ENCODE data around the gene PCDHGA6. TPM values are rescaled to one million over a fixed set of nuclear protein-coding genes. Genes with fewer than 3 reads are reported as not detected.
"Not testable (repeated sequence)": the region's sequence is repeated elsewhere in the genome, so short reads cannot be mapped to it uniquely, and the experiment has no call there.

PCDHGA6 gene
- total RNA-seq, 4 donors from 2014 or later, result 5.6 to 7.3 (median 5.8) TPM

- peak in 1 of 2 donors; percentile 21 for DNase-seq
- no peaks in the 10 kb centered on the region for H3K36me3 ChIP-seq
- no peaks in the 10 kb centered on the region for H3K27me3 ChIP-seq
- no peak within 1 kb of the TSS for H3K27ac ChIP-seq
- intact Hi-C loops (cut with DNase I), result no loop called here
- peak within 1 kb of the TSS in 1 of 3 donors; percentile 16 for H3K4me3 ChIP-seq (replicated peaks in 1 of 3)
- H3K9me3 ChIP-seq, result no peaks in the 10 kb centered on the region
- TF ChIP-seq POLR2A (IDR thresholded peaks at IDR 0.05) (no peak), CTCF (IDR thresholded peaks at IDR 0.05) (peak in 4 of 6 experiments; percentile 26 to 42 (median 40))
- WGBS, 2 donors, result 8 to 15% methylated on average over 10 to 24 of the region's 27 CpGs
- no peaks in the 10 kb centered on the region for H3K4me1 ChIP-seq
Observed at GRCh38 chr5:141338538-141339306, 35.0 kb upstream of the PCDHGA6 start, which contains the start of gene PCDHGA2. PCDHGA2 (plus strand) TSS chr5:141338760.

- H3K27ac ChIP-seq; H3K4me1 ChIP-seq; H3K4me3 ChIP-seq (replicated peaks in 1 of 3); DNase-seq; intact Hi-C loops (cut with DNase I); H3K36me3 ChIP-seq; H3K27me3 ChIP-seq; H3K9me3 ChIP-seq: not testable (repeated sequence)
- 38 to 71% methylated on average over 6 to 22 of the region's 45 CpGs for WGBS, 2 donors
Observed at GRCh38 chr5:141340781-141341354, 32.8 kb upstream of the PCDHGA6 start.

- no peaks in the 10 kb centered on the region for H3K27me3 ChIP-seq
- no peak overlapping the region for H3K27ac ChIP-seq
- no peak for DNase-seq
- H3K36me3 ChIP-seq, result no peaks in the 10 kb centered on the region
- H3K9me3 ChIP-seq, result no peaks in the 10 kb centered on the region
- H3K4me1 ChIP-seq, result no peaks in the 10 kb centered on the region
- no peak for TF ChIP-seq POLR2A (IDR thresholded peaks at IDR 0.05)
- no peak for TF ChIP-seq CTCF (IDR thresholded peaks at IDR 0.05)
- intact Hi-C loops (cut with DNase I), result no loop called here
- 12 to 33% methylated on average over 1 of the region's 1 CpG for WGBS, 2 donors
- H3K4me3 ChIP-seq (replicated peaks in 1 of 3), result no peak overlapping the region
Observed at GRCh38 chr5:141342773-141343172, 30.9 kb upstream of the PCDHGA6 start.

- no peaks in the 10 kb centered on the region for H3K4me1 ChIP-seq
- H3K27ac ChIP-seq, result no peak within 1 kb of the TSS
- H3K9me3 ChIP-seq, result no peaks in the 10 kb centered on the region
- no peaks in the 10 kb centered on the region for H3K36me3 ChIP-seq
- no peaks in the 10 kb centered on the region for H3K27me3 ChIP-seq
- no peak within 1 kb of the TSS for H3K4me3 ChIP-seq (replicated peaks in 1 of 3)
- intact Hi-C loops (cut with DNase I), result no loop called here
- DNase-seq, result no peak
- WGBS, 2 donors, result 22 to 29% methylated on average over 9 of the region's 9 CpGs
- TF ChIP-seq POLR2A (IDR thresholded peaks at IDR 0.05) (no peak), CTCF (IDR thresholded peaks at IDR 0.05) (peak in 1 of 6 experiments; percentile 14)
Observed at GRCh38 chr5:141343242-141343952, 30.3 kb upstream of the PCDHGA6 start, which contains the start of gene PCDHGA3. PCDHGA3 (plus strand) TSS chr5:141343829; CDS start chr5:141344034, 205 bp downstream.

GRCh38 chr5:141343953-141344463 is 29.7 kb upstream of the PCDHGA6 start:
- intact Hi-C loops (cut with DNase I), result no loop called here
- Histone ChIP-seq H3K27me3 (no peaks in the 10 kb centered on the region), H3K4me3 (replicated peaks in 1 of 3) (no peak overlapping the region), H3K27ac (no peak overlapping the region), H3K9me3 (no peaks in the 10 kb centered on the region), H3K36me3 (no peaks in the 10 kb centered on the region), H3K4me1 (no peaks in the 10 kb centered on the region)
- 18 to 29% methylated on average over 31 of the region's 31 CpGs for WGBS, 2 donors
- no peak for TF ChIP-seq CTCF (IDR thresholded peaks at IDR 0.05)
- no peak for TF ChIP-seq POLR2A (IDR thresholded peaks at IDR 0.05)
- no peak for DNase-seq

Data from thyroid gland (tissue), 4 donors.